AG09319 (cell line): ENCODE measurements around the gene RASA1.

Source experiments
- DNase-seq: peaks from one replicate; pipeline ENCODE4 v3.0.0-alpha.2; 2010; ENCODE audit warnings: low read depth; ENCODE audit errors: extremely low read depth
- TF ChIP-seq, protein P1 (sequence below): IDR thresholded peaks from 2 replicates; pipeline ENCODE4 v1.5.1; 2011; ENCODE audit warnings: low read depth, mild to moderate bottlenecking, inconsistent platforms, low read length, moderate library complexity

Gene RASA1

GRCh38 chr5:87411586-87411972, 143.9 kb downstream of the RASA1 start:
- TF ChIP-seq, protein P1, sequence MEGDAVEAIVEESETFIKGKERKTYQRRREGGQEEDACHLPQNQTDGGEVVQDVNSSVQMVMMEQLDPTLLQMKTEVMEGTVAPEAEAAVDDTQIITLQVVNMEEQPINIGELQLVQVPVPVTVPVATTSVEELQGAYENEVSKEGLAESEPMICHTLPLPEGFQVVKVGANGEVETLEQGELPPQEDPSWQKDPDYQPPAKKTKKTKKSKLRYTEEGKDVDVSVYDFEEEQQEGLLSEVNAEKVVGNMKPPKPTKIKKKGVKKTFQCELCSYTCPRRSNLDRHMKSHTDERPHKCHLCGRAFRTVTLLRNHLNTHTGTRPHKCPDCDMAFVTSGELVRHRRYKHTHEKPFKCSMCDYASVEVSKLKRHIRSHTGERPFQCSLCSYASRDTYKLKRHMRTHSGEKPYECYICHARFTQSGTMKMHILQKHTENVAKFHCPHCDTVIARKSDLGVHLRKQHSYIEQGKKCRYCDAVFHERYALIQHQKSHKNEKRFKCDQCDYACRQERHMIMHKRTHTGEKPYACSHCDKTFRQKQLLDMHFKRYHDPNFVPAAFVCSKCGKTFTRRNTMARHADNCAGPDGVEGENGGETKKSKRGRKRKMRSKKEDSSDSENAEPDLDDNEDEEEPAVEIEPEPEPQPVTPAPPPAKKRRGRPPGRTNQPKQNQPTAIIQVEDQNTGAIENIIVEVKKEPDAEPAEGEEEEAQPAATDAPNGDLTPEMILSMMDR = no peak
- no peak for DNase-seq

GRCh38 chr5:87411973-87412629, 144.4 kb downstream of the RASA1 start:
- TF ChIP-seq, protein P1 = no peak
- no peak for DNase-seq

GRCh38 chr5:87412630-87413342, 145.1 kb downstream of the RASA1 start, which contains the start of gene CCNH:
TSS of gene CCNH (minus strand) at chr5:87412930. CDS start at chr5:87412794, 136 bp downstream.
- TF ChIP-seq, protein P1 = no peak
- peak; percentile 95 for DNase-seq

- DNase-seq = no peak
Measured at GRCh38 chr5:87413343-87413645, 145.6 kb downstream of the RASA1 start.

DNA sequence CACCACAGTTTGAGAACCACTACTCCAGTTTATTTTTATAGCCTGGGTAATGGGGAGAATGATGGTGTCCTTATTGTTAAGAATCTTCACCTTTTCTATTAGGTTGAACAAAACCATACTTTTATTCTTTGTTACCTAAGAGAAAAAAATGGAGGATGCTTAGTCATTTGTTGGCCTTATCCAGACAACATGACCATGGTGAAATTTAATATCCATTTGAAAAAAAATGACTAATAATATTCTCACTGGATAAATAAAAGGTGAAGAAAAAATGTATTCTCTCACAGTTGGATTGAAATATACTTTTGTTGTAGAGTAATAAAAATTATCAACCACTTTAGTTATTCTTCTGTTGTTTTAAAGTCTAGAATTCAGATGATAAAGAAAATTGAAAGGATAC, 150.8 kb downstream of the RASA1 start:
- no peak for DNase-seq
- TF ChIP-seq, protein P1 = no peak

More at GRCh38 chr5:87413343-87413645, 145.6 kb downstream of the RASA1 start:
- TF ChIP-seq, protein P1 = no peak

GRCh38 chr5:87421307-87421706, 153.6 kb downstream of the RASA1 start:
- TF ChIP-seq, protein P1 = no peak
- no peak for DNase-seq

GRCh38 chr5:87423755-87424154, 156.1 kb downstream of the RASA1 start:
- TF ChIP-seq, protein P1 = no peak
- DNase-seq = no peak
